GM10847 (cell line): Measurements from ENCODE around the gene SKOR1.

ENCODE experiments used
- POLR2A ChIP-seq: IDR thresholded peaks from 2 replicates; pipeline ENCODE4 v1.6.1; 2011; ENCODE audit not compliant: insufficient read length; ENCODE audit errors: extremely low read depth

The SKOR1 gene, protein sequence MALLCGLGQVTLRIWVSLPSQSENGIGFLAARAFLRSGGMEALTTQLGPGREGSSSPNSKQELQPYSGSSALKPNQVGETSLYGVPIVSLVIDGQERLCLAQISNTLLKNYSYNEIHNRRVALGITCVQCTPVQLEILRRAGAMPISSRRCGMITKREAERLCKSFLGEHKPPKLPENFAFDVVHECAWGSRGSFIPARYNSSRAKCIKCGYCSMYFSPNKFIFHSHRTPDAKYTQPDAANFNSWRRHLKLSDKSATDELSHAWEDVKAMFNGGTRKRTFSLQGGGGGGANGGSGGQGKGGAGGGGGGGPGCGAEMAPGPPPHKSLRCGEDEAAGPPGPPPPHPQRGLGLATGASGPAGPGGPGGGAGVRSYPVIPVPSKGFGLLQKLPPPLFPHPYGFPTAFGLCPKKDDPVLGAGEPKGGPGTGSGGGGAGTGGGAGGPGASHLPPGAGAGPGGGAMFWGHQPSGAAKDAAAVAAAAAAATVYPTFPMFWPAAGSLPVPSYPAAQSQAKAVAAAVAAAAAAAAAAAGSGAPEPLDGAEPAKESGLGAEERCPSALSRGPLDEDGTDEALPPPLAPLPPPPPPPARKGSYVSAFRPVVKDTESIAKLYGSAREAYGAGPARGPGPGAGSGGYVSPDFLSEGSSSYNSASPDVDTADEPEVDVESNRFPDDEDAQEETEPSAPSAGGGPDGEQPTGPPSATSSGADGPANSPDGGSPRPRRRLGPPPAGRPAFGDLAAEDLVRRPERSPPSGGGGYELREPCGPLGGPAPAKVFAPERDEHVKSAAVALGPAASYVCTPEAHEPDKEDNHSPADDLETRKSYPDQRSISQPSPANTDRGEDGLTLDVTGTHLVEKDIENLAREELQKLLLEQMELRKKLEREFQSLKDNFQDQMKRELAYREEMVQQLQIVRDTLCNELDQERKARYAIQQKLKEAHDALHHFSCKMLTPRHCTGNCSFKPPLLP

DNA sequence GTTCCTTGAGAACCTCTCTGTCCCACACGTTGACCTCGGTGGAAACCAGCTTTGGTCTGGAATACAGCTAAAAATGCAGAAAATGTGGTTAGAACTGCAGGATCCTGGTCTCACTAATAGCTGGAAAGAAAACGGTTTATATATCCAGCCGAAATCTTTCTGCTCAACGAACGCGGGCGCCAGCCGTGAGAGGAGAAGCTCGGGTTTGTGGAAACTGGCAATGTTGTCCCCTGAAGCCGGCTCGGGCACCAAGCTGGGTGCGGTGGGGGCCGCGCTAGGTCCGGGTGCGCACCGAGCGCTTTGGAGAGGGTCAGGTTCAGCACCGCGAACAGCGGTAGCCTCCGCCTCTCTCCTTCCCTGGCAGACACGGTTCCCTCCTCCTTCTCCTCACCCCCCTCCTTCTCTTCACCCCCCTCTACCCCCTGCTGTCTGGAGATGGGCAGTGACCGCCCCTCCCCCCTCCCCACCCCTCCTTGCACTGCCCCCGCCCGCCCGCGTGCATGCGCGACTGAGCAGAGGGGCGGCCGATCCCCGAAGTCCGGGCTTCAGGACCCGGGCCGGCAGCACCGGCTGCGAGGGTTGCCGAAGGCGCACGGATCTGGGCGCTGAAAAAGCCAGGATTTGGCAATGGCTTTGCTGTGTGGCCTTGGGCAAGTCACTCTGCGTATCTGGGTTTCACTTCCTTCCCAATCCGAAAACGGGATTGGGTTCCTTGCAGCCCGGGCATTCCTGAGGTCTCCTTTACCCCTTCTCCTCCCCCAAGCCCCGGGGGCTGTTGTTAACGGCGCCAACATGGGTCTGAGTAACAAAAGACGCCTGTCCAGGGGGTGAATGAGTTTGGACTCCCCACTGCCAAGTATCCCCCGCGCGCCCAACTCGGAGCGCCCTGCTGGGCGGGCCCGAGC is at the start of gene SKOR1:
Gene SKOR1, plus strand, starts transcription at position 534 of the 905 bp plus-strand sequence. Its CDS starts 94 bp downstream, at position 628.
- TF ChIP-seq POLR2A: no peak

DNA sequence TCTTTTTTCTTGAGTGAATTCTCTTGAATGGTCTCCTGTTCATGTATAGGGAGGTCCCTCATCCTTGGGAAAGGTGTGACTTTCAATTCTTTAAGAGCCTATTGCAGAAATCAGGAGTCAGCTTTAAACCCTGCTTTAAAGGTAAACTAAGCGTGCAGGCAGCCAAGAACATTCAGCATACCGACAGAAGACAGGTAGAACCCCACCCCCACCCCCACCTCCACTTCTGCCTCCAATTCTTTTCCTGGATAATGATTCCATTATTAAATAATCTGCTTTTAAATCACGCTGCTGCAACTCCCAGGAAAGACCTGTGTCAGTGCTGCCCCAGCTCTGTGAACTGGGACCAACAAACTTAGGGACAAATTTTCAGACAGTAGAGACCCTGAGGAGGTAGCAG is 49.3 kb upstream of the SKOR1 start:
- TF ChIP-seq POLR2A: no peak

DNA sequence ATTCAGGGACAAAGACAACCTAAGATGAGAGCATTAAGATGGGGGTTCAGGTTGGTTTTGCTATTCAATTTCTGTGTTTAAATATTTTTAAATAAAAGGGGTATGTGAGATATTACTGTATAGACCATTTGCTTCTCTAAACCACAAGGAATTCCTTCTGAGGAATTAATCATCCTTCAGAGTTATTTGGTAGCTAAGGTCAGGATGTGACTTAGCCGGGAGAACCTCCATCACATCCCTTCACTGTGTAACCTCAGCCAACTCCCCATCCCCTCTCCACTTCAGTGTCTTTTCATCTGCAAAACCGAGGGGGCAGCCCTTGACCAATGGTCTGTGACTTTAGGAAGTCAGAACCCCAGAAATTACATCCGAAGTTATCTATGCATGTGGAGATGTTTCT is 48.7 kb upstream of the SKOR1 start:
- no peak for TF ChIP-seq POLR2A

DNA sequence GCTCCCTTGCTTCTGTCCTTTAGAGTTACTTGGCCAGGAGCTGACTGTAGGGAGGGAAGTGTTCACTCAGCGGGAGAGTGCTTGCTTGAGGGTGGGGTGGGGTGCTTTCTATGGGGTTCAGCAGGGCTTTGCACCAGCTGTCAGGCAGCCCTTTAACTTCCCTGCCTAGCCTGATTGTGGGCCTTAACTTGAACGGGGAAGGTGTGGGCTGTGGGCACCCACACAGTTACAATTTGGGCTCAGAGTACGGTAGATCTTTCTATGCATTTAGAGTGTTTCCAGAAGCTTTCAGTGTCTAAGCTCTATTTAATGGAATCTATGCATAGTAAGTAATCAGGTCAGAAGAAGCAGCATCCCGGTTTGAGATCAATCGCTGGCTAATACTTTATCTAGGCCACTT is 48.2 kb upstream of the SKOR1 start:
- no peak for TF ChIP-seq POLR2A

DNA sequence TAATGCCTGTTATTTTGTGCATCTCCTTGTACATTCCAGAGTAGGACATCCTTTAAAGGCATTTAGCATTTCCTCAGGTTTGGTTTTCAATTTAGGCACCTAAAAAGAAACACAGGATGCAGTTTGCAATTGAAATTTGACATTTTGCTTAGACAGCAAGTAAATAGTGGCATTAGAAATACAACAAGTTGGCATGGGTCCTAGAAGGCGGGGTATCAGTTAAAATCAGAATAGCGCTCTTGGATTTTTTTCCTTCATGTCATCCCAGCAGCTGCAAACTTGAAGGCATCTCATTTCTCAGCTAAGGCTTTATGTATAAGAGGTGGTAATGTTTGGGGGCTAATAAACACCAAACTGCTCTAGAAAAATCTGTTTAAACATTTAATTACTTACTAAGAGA is 47.5 kb upstream of the SKOR1 start:
- TF ChIP-seq POLR2A: no peak

DNA sequence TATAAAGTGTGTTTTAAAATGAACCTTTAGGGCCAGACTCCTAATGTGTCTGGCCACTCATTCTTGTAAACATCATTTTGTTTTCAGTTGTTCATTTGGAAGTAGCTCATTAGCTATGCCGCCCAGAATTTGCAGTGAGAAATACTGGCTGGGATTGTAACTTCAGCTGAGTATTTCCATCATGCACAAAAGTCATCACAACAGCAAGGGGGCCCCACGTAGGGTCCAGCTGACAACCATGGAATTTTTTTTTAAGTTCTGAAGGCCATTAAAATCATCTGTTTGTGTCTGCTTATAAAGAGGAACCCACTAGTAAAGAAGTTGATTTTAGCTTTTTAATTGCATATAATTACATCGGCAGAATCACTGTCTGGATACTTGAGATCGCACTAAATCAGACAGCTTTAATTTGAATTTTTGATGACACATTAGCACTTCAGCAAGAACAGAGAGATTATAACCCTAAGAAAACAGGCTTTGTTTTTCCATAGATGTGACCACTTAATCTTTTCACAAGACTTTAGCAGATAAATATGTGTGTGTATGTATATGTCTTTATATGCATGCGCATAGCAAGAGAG is 46.3 kb upstream of the SKOR1 start:
- no peak for TF ChIP-seq POLR2A

DNA sequence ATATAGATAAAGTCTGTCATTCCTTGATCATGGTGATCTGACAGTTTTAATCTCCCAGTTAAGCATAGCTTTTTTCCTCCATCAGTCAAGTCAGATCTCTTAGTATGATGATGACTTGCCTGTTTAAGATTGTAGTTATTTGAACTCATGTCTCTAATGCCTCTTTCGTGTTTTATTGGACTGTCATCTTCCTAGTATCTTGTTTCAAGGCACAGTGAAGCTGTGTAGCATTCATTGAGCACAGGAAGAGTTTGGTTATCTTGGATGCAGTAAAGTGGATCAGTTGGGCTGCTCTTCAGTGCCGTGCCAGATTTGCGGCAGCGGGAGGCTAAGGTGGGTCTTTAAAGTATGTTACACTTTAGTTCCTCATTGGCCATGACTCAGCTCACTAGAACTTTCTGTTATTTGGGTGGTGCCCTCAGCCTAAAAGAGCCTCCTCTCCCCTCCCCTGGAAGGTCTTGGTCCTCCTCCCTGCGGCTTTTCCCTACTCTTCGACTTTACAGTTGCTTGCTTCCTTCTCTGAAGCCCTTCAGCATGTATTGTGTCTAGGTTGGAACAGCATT is 45.7 kb upstream of the SKOR1 start:
- no peak for TF ChIP-seq POLR2A

DNA sequence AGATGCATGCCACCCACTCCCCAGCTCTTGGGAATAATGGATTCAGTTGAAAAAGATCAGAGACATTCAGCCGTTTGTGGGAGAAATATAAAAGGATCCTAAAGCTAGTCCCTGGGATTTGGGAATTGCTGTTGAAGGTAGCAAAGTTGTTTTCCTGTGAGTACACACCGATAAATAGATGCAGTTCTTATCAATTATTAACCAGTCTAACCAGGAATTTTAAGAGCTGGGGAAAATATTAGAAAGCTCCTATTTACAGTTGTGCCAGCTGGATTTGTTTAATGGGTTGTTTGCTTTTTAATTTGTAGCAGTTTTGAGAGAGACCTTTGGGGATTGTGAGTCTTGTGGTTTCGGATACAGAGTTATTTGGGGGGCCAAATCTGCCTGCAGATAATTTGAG is 44.2 kb upstream of the SKOR1 start:
- no peak for TF ChIP-seq POLR2A

DNA sequence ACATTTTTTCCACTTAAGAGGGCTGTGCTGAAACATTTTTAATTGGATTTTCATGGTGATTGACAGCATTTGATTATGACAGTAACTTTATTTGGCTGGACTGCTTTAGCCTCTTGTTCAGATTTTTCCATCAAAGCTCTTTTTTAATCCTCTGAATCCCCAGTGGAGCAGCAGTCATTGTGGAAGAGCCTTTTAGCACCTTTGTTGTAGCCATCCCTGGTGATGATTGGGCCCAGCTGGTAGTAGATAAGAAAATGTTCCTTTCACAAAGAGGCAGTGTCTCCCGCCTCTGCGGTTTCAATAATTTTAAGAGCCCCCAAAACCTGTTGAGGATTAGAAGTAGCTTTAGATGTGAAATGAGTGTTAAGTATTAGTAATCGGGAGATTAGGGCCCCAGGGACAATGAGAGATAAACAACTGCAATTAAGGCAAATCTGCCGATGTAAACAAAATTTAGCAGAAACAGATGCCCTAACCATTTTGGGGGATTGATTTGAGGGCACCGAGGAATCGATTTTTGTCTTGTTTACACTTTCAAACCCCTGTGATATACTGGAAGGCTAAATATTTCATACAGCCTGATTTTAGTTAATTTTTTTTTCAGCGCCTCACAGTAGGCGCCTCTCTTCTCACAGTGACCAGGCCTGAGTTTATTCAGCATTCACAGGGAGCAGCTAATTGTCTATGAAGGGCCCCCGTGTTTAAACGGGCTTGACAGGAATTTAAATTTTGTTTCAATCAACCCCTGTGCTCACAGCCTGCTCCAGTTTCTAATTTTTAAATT is 43.2 kb upstream of the SKOR1 start:
- TF ChIP-seq POLR2A: no peak

DNA sequence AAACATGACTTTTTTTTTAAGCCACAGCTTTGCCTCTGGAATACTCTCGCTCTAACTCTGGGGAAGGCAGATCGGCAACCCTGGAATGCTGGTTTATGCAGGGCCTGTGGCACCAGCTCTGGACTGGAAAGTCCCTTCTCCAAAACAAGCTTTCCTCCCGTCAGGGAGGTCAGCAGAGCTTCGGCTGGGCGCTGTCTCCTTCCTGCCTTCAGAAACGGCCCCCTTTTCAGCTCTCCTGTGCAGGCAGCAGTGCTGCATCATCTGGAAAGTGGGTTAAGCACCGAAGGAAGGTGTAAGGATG is 42.7 kb upstream of the SKOR1 start:
- no peak for TF ChIP-seq POLR2A

DNA sequence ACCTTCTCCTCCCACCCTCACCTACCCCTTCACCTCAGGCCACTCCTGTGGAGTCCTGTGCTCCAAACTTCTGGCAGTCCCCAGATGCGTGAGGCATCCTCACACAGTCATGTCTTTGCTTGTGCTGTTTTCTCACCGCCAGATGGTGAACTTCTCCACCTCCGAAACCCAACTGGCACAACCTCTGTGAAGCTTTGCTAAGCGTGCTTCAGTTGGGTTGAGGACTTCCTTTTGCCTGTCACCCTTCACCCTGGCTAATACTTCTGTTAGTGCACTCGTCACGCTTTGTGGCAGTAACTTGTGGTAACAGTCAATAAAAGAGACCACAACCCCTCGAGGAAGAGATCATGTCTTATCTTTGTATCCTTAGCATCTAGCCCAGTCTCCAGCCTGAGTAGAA is 42.0 kb upstream of the SKOR1 start:
- no peak for TF ChIP-seq POLR2A

DNA sequence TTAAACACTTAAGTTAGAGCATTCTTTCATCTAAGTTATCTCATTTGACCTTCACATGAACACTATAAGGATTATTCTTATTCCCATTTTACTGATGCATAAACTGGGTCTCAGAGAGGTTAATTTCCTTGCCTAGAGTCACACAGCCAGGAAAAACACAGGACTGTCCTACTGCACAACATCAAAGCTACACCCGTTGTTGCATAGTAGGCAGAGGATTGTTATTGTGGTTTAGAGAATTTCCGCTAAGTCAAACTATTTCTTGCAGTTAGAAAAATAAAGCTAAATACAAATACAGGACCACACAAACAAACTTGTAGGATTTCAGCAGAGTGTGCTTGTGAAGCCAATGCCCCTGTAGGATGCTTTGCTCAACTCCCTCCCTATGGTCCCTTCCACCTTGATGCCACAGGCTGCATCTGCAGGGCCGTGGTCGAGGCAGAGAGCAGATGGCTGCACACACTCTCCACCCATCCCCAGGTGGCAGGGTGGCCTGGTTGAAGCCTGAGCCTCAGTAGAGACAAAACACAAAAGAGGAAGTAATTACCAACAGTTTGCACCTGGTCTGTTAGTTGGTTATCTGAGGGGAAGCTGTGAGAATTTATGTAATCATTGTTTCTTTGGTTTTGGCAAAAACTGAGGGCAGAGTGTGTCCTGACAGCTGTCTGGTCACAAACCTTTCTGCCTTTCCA is 41.1 kb upstream of the SKOR1 start:
- no peak for TF ChIP-seq POLR2A

DNA sequence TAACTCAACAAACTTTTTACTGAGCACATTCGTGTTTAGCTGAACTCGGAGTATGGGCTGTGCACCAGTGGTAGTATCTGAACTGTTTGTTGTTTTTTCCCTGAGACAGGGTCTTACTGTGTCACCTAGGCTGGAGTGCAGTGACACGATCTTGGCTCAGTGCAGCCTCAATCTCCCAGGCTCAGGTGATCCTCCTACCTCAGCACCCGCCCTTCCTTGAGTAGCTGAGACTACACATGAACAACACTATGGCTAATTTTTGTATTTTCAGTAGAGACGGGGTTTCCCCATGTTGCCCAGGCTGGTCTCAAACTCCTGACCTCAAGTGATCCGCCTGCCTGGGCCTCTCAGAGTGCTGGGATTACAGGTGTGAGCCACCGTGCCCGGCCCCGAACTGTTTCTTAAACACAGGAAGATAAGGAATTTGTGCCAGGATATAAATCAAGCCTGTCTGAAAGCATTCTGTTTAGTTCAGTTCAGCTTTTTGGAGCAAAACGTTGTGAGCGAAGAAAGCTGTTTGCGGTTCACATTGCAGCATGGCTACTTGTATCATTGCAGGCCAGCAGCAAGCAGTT is 40.4 kb upstream of the SKOR1 start:
- no peak for TF ChIP-seq POLR2A

DNA sequence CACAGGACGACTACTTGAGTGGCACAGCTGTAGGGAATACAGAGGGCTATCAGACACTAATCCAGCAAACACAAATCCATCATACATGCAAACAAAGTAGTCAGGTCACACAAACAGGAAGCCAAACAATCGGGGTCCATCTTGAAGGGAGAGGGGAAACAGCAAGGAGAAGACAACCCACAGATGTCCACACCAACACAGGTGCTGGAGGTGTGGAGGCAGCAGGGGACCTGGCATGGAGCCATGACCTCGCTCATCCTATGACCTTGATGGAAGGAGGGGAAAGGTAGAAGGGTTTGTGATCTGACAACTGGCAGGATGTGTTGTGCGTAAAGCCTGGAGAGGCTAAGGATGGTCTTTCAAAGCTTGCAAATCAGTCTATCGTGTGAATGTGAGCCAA is 39.9 kb upstream of the SKOR1 start:
- TF ChIP-seq POLR2A: no peak
